ENCODE data around the gene RILP.

The RILP gene

DNA sequence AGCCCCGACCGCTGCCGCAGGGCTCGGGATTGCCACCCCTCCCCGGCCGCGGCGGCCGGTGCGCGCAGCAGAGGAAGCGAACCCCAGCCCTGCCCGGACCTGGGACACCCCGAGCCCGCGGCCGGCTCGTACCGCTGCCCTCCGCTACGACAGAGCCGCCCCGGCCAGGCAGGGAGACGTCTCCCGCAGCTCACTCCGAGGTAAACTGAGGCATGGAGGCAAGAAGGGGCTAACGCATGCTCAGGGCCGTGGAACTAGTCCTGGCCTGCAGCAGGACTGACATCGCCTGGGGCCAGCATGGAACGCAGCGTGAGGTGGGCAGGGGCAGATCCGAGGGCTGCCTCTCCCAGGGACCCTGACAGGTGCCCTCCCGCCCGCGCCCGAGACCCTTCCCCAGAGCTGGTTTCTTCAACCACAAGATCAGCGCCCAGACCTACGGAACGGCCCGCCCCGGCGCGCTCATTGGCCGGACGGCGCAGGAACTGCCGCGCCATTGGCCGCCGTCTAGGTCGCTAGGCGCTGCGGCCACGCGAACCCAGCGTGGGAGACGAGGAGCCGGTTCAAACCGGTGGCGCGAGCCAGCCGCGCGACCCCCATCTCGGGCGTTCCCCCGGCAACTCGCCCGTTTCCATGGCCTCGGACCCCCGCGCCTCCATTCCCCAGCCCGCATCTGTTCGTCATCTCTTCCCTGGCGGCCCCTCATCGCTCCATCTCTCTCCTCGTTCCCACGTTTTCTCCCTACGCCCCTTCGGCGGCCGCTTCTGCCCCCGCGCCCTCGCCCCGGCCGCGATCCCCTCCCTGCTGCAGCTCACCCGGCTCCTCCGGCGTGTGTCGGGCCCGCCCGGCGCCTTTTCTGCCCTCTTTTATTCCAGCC, 21.4 kb downstream of the RILP start, which contains the start of gene SLC43A2:
Gene SLC43A2, minus strand, starts transcription at position 853 of the 874 bp plus-strand sequence. CDS start 960 bp downstream, outside the sequence.
- peak; percentile 31 for DNase-seq

DNA sequence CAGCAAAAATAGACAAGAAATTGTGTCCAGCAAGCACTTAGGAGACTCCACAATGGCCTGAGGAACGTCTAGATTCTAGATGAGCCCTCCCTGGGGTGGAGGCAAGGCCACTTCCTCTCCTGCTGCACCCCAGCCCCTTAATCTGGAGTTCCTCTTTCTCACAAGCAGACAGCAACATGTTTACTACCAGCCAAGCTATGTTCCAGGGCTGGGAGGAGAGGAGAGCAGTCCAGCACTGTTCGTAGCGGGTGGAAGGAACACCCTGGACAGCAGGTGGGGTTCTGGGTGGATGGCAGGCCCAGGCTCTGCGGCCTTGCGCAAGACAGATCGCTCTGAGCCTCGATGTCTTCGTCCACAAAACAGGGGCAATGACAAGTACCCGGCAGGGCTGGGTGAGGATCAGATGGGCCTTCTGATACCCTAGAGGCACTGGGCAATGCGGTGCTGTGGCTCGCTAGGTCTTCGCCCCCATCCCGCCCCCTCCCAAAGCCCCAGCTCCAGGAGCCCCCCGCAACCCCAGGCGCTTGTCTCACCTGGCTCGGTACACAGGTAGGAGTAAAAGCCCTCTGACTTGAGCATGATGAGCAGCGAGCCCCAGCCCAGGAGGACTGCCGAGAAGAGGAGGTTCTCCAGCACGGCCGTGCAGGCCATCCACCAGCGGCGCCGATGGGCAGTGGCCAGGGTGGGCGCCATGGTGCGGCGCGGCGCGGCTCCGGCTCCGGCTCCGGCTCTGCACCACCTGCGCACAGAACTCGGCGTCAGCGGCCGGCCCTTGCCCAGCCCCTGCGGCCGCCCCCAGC, 22.3 kb downstream of the RILP start:
- no peak for DNase-seq

DNA sequence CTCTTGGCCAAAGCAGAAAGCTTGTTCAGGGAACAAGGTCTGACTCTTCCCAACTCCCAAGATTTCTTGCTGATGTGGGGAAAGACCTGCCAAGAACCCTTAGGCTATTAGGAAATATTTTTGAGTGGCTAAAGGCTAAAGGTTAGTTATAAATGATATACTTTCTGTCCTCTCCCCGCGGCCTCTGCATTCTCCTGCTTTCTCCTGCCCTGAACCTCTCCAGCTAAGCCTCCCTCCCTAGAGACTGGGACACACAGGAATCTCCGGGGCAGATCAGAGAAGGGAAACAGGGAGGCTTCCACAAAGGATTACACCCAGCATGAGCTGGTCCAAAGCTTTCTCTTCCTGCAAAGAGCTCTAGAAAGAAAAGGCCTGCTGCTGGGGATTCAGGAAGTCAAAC, 23.3 kb downstream of the RILP start:
- no peak for DNase-seq

DNA sequence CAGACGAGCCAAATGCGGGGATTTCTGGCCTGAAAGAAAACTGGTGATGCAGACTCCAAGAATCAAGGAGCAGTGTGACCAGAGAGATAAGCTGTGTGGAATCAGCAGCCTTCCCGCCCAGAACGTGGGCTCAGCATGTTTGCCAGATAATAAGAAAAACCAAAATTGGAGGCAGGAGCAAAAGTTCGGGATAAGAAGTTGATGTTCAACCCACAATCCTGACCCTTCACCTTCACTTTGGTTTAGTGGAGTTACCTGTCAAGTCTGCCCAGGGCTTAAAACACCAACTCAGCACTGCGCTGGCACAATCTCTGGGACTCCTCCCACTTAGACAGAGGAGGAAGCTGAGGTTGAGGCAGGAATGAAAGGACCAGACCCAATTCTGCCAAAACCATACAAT, 24.1 kb downstream of the RILP start:
- no peak for DNase-seq

DNA sequence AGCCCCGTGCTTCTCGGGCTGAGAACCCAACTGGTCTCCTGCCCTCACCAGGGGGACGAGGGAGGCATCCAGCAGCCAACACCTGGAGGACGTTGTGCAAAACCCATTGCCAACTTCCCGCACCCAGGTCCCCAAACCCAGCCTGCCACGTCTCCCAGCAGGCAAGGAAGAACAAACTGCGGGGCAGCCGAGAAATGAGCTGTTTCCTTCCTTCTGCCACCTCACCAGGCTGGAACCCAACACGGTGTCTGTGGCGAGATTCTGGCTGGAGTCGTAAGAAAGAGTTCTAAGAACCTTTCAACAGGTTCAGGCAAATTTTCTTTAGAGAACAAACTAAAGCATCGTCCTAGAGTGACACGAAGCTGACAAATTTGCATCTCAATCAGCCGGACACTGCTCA, 24.6 kb downstream of the RILP start:
- no peak for DNase-seq

DNA sequence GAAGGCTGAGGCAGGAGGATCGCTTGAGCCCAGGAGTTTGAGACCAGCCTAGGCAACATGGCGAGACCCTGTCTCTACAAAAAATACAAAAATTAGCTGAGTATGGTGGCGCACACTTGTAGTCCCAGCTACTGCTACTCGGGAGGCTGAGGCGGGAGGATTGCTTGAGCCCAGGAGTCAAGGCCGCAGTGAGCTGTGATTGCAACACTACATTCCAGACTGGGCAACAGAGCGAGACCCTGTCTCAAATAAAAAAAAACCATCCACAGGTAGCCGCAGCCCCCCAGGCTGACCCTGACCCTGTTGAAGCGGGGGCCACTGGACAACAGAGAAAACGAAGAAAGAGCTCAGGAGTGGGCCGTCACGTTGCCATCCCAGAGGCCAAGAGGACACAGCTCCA, 25.0 kb downstream of the RILP start:
- no peak for DNase-seq

GRCh38 chr17:1623057-1623630, 26.5 kb downstream of the RILP start:
- no peak for DNase-seq

DNA sequence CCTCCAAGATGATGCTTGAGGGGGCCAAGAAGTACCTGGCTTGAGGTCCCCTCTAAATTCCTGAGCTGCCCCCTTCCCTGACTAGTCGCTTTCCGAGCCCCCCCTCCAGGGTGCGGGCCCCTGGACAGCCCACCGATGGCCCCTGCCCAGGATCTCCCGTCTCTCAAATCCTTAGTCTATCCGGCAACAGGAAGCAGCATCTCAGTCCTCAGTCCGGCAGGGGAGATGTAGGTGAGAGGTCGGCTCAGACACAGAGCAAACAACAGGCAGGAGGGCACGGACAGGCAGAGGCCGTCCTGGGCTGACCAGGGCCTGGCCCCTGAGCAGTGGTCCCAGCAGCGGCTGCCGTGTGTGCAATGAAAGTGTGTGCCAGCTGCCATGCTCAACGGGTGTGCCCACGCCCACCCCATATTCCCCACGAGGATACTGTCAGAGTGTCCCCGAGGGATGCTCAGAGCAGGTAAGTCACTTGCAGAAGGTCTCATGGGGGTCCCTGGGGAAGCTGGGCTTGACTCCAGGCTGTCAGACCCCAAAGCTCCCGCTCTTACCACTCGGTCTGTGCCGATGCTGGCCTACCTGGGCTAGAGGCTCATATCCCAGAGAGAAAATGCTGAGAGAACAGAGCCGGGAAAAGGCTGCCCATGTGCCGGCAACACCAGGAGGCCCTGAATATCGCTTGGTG, 28.3 kb downstream of the RILP start:
- no peak for DNase-seq

- DNase-seq = no peak
Measured at GRCh38 chr17:1620486-1620885, 29.2 kb downstream of the RILP start.

DNA sequence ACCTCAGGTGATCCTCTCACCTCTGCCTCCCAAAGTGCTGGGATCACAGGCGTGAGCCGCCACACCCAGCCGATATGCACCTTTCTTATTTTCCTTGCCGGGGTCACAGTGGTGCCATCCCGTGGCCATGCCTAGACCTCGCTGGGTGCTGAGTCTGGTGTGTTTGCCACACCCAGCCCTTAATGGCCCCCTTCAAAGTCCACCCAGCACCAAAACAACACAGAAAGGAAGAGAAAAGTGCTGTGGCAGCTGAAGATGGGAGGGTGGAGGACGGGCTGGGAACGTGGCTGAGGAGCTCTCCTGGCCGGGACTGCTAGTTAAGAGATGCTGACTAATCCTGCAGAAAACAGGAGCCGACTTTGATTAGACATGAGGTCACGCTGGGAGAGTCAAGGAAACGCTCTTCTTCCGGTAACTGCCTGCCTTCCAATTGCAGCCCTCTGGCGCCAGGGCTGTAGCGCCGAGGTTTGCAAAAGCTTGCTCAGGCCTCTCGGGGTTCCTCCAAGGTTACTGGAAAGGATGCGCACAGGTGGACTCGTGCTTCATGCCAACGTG, 32.0 kb downstream of the RILP start:
- DNase-seq = no peak

DNA sequence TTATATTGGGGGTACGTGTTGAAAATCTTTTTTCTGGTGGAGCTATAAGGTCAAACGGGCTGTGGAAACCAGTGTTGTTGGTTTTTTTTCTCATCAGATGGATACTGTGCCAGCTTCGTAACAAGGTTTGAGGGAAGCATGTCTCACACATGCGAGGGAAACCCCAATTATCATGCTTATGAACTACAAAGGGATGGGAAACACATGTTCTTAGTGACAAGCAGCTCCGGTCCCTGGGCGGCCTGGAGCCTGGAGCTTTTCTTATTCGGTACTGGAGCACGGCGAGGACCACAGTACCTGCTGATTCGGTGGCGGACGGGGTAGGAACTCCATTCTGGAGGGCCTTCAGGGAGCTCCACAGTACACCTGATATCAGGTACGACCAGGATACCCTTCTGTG, 33.6 kb downstream of the RILP start:
- DNase-seq = no peak

- DNase-seq = no peak
Measured at GRCh38 chr17:1612400-1612799, 37.3 kb downstream of the RILP start.

DNA sequence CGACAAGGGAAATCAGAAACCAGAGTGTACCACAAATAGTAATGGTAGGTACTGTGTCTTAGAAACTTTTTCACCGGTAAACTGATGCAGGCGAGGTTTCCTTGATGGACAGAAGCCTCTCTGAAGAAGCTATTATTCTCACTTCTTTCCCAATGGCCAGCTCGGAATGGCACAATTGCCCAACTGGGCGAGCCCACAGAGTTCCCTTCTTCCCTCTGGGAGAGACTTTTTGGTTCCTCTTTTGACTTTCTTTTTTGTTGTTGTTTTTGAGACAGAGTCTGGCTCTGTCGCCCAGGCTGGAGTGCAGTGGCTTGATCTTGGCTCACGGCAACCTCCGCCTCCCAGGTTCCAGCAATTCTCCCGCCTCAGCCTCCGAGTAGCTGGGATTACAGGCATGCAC, 38.0 kb downstream of the RILP start:
- DNase-seq = no peak

DNA sequence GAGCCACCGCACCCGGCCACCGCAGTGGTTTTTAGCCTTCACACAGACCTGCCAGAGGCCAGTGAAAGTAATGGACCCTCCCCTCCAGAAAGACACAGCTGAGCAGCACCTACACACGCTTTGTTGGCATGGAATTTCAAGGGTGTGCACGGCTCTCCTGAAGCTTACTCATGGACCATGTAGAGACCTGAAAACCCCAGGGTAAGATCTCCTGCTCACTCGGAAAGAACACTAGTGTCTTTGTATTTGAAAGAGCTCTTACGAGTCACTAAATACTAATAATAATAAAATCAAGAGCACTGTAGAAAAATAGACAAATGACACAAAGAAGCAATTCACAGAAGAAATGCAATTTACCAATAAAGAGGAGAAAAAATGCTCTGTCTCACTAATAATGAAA, 41.0 kb downstream of the RILP start:
- no peak for DNase-seq

DNA sequence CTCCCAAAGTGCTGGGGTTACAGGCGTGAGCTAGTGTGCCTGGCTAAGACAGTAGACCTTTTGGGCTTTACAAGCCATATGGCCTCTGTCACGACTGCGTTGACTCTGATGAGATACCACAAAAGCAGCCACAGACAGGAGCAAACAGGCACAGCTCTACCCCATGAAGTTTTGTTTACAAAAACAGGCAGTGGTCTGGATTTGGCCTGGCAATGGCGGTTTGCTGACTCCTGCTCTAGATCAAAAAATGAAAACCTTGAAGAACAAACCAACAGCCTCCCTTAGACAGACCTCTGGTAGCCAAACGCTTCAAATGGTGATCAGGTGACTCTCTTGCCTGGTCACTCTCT, 41.7 kb downstream of the RILP start:
- DNase-seq = no peak

DNA sequence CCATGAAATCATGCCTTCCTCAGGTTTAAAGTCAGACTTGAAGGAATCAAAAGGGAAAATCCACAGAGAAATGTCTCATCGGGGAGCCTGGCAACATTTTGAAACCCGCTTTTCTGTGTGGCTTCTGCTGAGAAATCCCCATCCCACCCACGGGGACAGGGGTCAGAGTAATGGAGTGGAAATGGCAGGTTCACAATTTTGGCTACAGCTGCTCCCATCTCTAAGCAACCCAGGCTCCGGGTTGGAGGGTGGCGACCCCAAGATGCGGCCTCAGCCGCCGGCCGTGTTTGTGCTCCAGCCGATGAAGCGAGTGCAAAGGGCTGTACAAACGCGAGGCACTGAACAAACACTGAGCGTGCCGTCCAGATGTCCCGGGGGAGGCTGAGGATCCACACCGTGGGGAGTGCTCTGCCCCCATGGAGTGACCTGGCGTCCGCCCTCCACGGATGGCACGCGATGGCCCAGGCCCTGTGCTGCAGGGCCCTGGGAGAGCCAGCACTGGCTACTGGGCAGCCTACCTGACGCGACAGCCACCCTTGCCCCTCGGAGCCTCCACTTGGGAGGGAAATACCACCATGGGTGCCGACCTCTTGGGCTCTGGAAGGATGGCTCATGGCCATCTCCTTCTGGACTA, 43.2 kb downstream of the RILP start:
- DNase-seq = no peak

DNA sequence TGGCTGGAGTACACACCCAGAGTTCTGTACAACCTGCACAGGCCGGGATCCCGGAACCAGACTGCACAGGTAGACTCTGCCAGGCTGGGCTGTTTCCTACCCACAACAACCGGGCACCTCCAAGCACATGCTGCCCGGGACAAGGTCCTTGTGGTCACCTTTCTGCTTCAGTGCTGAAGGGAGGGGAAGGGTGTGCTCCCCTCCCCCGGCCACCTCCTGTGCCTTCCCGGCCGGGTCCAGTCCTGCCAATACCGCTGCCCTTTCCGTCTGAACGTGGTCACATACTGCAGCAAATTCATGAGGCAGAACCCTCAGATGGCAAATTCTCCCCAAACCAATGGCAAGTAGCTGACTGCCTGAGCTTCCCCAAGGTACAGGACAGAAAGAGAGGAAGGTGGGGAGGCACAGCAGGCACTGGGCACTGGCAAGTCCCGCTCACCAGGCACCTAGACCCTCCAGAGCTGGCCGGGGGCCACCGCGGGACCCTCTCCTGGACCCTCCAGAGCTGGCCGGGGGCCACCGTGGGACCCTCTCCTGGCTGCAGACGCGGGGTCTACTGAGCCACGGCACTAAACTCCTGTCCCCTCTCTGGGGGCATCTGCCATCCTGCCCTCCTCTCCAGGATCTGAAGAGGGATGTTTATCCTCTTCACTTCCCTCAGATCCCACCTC, 43.9 kb downstream of the RILP start:
- DNase-seq = no peak

DNA sequence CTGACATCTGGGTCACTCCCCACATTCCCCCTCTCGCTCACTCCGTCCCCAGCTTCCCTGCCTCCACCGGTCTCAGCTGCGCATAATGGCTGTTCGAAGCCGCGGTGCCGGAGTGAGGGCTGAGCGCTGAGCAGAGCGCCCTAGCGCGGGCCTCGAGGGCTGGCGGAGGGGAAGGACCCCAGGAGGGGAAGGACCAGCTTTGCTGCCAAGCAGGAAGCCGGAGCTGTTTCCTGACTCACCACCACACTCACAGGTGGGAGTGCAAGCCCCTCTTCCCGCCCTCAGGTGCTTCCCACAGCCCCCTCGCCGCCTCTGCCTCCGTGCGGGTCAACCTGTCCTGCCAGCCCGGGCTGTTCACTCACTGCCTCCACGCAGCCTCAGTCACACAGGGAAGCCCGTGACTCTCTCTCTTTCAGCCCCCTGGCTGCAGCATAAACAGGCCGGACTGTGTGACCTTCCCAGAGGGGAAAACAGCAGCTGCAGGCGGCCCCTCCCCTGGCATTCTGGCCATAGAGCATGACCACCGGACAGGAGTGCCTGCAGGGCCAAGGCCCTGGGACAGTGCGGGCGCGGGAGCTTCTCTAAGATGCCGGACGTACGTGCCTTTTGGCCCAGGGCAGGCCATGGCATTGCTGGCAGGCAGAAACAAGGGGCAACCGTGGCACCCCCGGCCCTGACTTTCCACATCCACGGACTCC, 44.7 kb downstream of the RILP start:
- no peak for DNase-seq

- DNase-seq = no peak
Measured at GRCh38 chr17:1601571-1601970, 48.1 kb downstream of the RILP start.

- no peak for DNase-seq
Measured at GRCh38 chr17:1598399-1599095, 51.1 kb downstream of the RILP start.
